Osteoblast (primary cell): ENCODE results near the gene CCK. TPM values are rescaled to one million over a fixed set of nuclear protein-coding genes. Genes with fewer than 3 reads are reported as not detected.

Experiments used
- DNase-seq: peaks from one replicate; pipeline ENCODE4 v3.0.0; 2011; ENCODE audit warnings: low spot score, mixed read lengths; ENCODE audit not compliant: insufficient read length; ENCODE audit errors: missing footprints
- H2AFZ ChIP-seq: 2 replicates; pipeline ENCODE4 v1.6.0; 2011; ENCODE audit warnings: mild to moderate bottlenecking, low read length
- H3K27ac ChIP-seq: 2 replicates; pipeline ENCODE4 v1.5.1; 2011; ENCODE audit warnings: mild to moderate bottlenecking, low read depth, low read length, moderate library complexity
- H3K27me3 ChIP-seq: 2 replicates; pipeline ENCODE4 v1.6.0; 2012; ENCODE audit warnings: mild to moderate bottlenecking, control low read depth, inconsistent platforms, low read length, moderate library complexity; ENCODE audit not compliant: insufficient read depth
- H3K36me3 ChIP-seq: 2 replicates; pipeline ENCODE4 v1.5.1; 2011; ENCODE audit warnings: mild to moderate bottlenecking, low read length, control low read depth, moderate library complexity; ENCODE audit not compliant: insufficient read depth
- H3K4me1 ChIP-seq: 2 replicates; pipeline ENCODE4 v1.5.1; 2011; ENCODE audit warnings: mild to moderate bottlenecking, low read length, control low read depth, moderate library complexity; ENCODE audit not compliant: insufficient read depth
- H3K4me2 ChIP-seq: 2 replicates; pipeline ENCODE4 v1.6.0; 2011; ENCODE audit warnings: mild to moderate bottlenecking, low read length; ENCODE audit not compliant: insufficient read depth
- H3K4me3 ChIP-seq: fragments of 200-600 bp; sonication (generic); 3 replicates; pipeline ENCODE4 v1.5.1; 2012; ENCODE audit warnings: mild to moderate bottlenecking, low read length, inconsistent platforms; ENCODE audit not compliant: insufficient read depth
- H3K79me2 ChIP-seq: 2 replicates; pipeline ENCODE4 v1.6.0; 2012; ENCODE audit warnings: mild to moderate bottlenecking, low read length, control low read depth, inconsistent platforms; ENCODE audit not compliant: insufficient read depth
- H3K9me3 ChIP-seq: 2 replicates; pipeline ENCODE4 v1.5.1; 2011; ENCODE audit warnings: low read depth, low read length, control low read depth
- H4K20me1 ChIP-seq: 2 replicates; pipeline ENCODE4 v1.6.0; 2012; ENCODE audit warnings: mild to moderate bottlenecking, low read length, control low read depth; ENCODE audit not compliant: insufficient read depth
- CTCF ChIP-seq: IDR thresholded peaks from 2 replicates; pipeline ENCODE4 v1.5.1; 2011; ENCODE audit warnings: mild to moderate bottlenecking, low read depth, low read length, moderate library complexity; ENCODE audit errors: extremely low read depth
- total RNA-seq: library from RNA; depleted of rRNA; stranded (reverse); fragments of >200 nt; gene quantifications from 2 replicates; pipeline ENCODE4 v1.2.3, GENCODE V29; 2012

CCK gene
- total RNA-seq, 1 donor, result not detected

DNA sequence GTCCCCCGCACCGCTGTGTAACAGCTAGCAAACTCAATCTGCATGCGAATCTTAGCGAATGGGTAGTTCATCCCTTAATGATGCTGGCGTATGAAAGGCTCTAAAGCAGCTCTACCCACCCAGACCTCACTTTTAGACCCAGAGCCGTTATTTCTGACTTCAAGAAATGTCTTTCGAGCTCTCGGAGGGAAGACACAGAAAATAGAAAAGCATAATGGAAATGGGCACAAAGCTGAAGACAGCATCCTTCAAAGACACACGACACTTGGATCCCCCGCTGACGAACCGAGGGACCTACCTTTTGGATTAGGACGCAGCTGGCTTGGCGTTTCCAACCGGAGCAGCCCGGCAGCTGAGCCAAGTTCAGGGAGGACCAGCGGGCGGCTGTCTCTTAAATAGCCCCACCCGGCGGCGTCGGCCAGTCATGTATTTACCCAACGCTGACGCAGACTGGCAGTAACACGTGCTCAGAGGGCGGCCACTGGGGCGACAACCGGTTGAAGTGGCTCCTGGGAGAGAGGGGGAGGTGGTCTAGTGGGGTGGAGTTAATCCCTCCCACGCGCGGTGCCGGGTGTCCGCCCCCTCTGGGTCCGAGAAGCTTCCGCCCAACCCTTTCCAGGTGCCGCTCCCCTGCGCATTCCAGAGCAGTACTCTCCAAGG, 1.5 kb downstream of the CCK start:
- no peak overlapping the region for H3K4me2 ChIP-seq

GRCh38 chr3:42263354-42264346, 2.3 kb downstream of the CCK start:
- H3K36me3 ChIP-seq, result no peaks in the 10 kb centered on the region
- H2AFZ ChIP-seq, result no peak overlapping the region
- no peak for DNase-seq
- H3K4me1 ChIP-seq, result no peaks in the 10 kb centered on the region
- H3K27me3 ChIP-seq, result peaks cover 45% of the 10 kb centered on the region
- no peak overlapping the region for H3K4me2 ChIP-seq
- H4K20me1 ChIP-seq, result no peaks in the 10 kb centered on the region
- no peak for TF ChIP-seq CTCF
- H3K9me3 ChIP-seq, result no peaks in the 10 kb centered on the region
- no peaks in the 10 kb centered on the region for H3K79me2 ChIP-seq
- no peak overlapping the region for H3K4me3 ChIP-seq
- H3K27ac ChIP-seq, result no peak overlapping the region

More for the DNA sequence above, 1.5 kb downstream of the CCK start:
- no peak for DNase-seq
- no peaks in the 10 kb centered on the region for H3K79me2 ChIP-seq
- no peaks in the 10 kb centered on the region for H3K9me3 ChIP-seq
- no peaks in the 10 kb centered on the region for H3K36me3 ChIP-seq
- no peaks in the 10 kb centered on the region for H4K20me1 ChIP-seq
- no peak overlapping the region for H2AFZ ChIP-seq
- no peaks in the 10 kb centered on the region for H3K4me1 ChIP-seq
- H3K27me3 ChIP-seq, result peaks cover 48% of the 10 kb centered on the region
- no peak for TF ChIP-seq CTCF
- H3K4me3 ChIP-seq, result no peak overlapping the region
- H3K27ac ChIP-seq, result no peak overlapping the region

- Histone ChIP-seq H4K20me1 (no peaks in the 10 kb centered on the region), H3K27ac (no peak overlapping the region), H2AFZ (no peak overlapping the region), H3K4me2 (no peak overlapping the region), H3K27me3 (peaks cover 40% of the 10 kb centered on the region), H3K4me1 (no peaks in the 10 kb centered on the region), H3K79me2 (no peaks in the 10 kb centered on the region), H3K9me3 (no peaks in the 10 kb centered on the region), H3K4me3 (no peak overlapping the region), H3K36me3 (no peaks in the 10 kb centered on the region)
- TF ChIP-seq CTCF, result no peak
- DNase-seq, result peak; percentile 65
These were observed 3.5 kb downstream of the CCK start for GRCh38 chr3:42262525-42262924.

DNA sequence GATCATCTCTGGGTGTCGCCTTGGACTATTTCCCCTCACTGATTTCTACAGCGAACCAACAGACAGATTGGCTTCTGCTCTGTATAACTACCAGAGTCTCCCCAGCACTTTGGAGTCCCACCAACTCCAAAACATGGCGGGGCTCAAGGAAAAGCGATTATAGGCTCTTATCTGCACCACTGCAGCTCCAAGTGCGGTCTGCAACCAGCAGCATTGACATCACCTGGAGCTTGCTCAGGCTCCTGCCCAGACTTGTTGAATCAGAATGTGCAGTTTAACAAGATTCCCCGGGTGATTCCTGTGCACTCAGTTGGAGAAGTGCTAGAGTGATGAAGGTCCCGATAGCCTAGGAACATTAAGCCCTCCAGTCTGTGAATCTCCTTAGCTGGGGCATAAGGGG, 9.0 kb downstream of the CCK start:
- Histone ChIP-seq H3K27ac (no peak overlapping the region), H3K4me2 (no peak overlapping the region), H3K4me1 (peaks cover 2% of the 10 kb centered on the region), H4K20me1 (no peaks in the 10 kb centered on the region), H3K36me3 (no peaks in the 10 kb centered on the region), H2AFZ (no peak overlapping the region), H3K27me3 (peaks cover 4% of the 10 kb centered on the region), H3K79me2 (no peaks in the 10 kb centered on the region), H3K9me3 (no peaks in the 10 kb centered on the region), H3K4me3 (no peak overlapping the region)
- no peak for DNase-seq
- TF ChIP-seq CTCF, result no peak
